ENCODE results near the gene NOX3.

DNA sequence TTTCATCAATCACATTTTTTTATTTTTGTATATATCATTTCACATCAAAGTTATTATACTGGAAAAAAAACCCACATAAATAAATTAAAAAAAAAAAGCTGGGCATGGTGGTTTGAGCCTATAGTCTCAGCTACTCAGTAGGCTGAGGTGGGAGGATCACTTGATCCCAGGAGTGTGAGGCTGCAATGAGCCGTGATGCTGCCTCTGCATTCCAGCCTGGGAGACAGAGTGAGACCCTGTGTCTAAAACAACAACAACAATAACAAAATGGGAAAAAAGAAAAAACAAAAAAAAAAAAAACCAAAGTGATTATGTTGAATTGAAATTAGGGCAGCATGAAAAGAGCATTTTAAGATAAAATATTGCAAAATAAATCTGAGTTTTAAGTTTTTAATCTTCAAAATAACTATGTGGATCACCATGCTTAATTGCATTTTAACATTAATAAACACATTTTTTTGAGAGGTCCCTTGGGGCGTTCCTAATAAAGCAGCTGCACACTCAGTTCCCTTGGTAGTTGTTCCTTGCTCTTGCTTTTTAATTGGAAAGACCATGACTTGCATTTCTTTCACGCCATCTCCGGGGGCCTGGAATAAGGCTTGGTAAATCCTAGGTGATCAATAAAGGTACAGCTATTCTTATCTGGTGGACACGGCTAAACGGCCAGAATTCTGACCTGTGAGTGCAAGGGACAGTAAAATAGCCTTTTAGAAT lies 15.1 kb downstream of the NOX3 start:
- TF ChIP-seq EZH2 (IDR thresholded peaks at IDR 0.05; ENCODE audit: insufficient read depth, poor library complexity, severe bottlenecking): no peak
- no peak for TF ChIP-seq EZH2phosphoT487 (IDR thresholded peaks at IDR 0.05; ENCODE audit: insufficient read depth, low read depth)

Measured in GM23248 (cell line).